SU-DHL-6 (cell line): Measurements from ENCODE around the gene SKIDA1.

Source experiments
- H2AFZ ChIP-seq: fragments of 200-600 bp; sonication (generic); 2 replicates; pipeline ENCODE4 v1.6.1; 2014; ENCODE audit warnings: low read depth, mild to moderate bottlenecking, moderate library complexity, mixed read lengths, antibody characterized with exemption, low read length; ENCODE audit not compliant: severe bottlenecking
- H3F3A ChIP-seq: fragments of 200-600 bp; shearing (Covaris generic); 2 replicates; pipeline ENCODE4 v1.6.0; 2016; ENCODE audit warnings: antibody characterized with exemption, mild to moderate bottlenecking; ENCODE audit not compliant: insufficient read depth
- H3K27ac ChIP-seq: fragments of 200-600 bp; sonication (generic); 2 replicates; pipeline ENCODE4 v1.5.1; 2016; ENCODE audit warnings: low read depth, mild to moderate bottlenecking, low read length, moderate library complexity, mixed read lengths
- H3K27me3 ChIP-seq: fragments of 200-600 bp; sonication (generic), shearing (Covaris generic); 2 replicates; pipeline ENCODE4 v1.6.0; 2014; ENCODE audit warnings: mild to moderate bottlenecking, low read length
- H3K36me3 ChIP-seq: fragments of 200-600 bp; sonication (generic); 2 replicates; pipeline ENCODE4 v1.6.1; 2014; ENCODE audit warnings: mild to moderate bottlenecking, low read length, mixed read lengths
- H3K4me2 ChIP-seq: fragments of 300-600, 200-600 bp; shearing (Covaris generic), sonication (generic); 2 replicates; pipeline ENCODE4 v1.6.0; 2014; ENCODE audit warnings: low read length, low read depth, mild to moderate bottlenecking; ENCODE audit not compliant: poor library complexity, severe bottlenecking
- H3K4me3 ChIP-seq: fragments of 200-600 bp; sonication (generic); 2 replicates; pipeline ENCODE4 v1.5.1; 2014; ENCODE audit warnings: antibody characterized with exemption, low read length, mild to moderate bottlenecking, mixed read lengths; ENCODE audit not compliant: insufficient read depth, poor library complexity, severe bottlenecking
- H3K79me2 ChIP-seq: fragments of 200-600 bp; sonication (generic); 2 replicates; pipeline ENCODE4 v1.6.1; 2014; ENCODE audit warnings: mild to moderate bottlenecking, low read length, moderate library complexity; ENCODE audit not compliant: insufficient read depth
- H3K9ac ChIP-seq: fragments of 200-600 bp; sonication (generic); 2 replicates; pipeline ENCODE4 v1.7.0; 2014; ENCODE audit warnings: mild to moderate bottlenecking, low read length
- H3K9me2 ChIP-seq: fragments of 200-600 bp; sonication (generic); replicated peaks from 2 replicates; pipeline ENCODE4 v1.6.1; 2014; ENCODE audit warnings: low read length; ENCODE audit not compliant: insufficient read depth
- H3K9me3 ChIP-seq: fragments of 200-600 bp; sonication (generic); 2 replicates; pipeline ENCODE4 v1.6.1; 2014; ENCODE audit warnings: low read length, mixed read lengths; ENCODE audit not compliant: insufficient read depth
- H4K20me1 ChIP-seq: fragments of 200-600 bp; sonication (generic); 2 replicates; pipeline ENCODE4 v1.6.1; 2014; ENCODE audit warnings: low read depth, mild to moderate bottlenecking, antibody characterized with exemption, low read length, moderate library complexity, mixed read lengths
- EZH2phosphoT487 ChIP-seq: fragments of 200-600 bp; sonication (generic), shearing (Covaris generic); conservative IDR thresholded peaks from 2 replicates; pipeline ENCODE4 v1.6.1; 2018; ENCODE audit warnings: mild to moderate bottlenecking, antibody characterized with exemption, low read length, moderate library complexity, mixed read lengths
- TF ChIP-seq, protein P1 (sequence below): fragments of 200-600 bp; sonication (generic); IDR thresholded peaks from one replicate; pipeline ENCODE4 v1.5.1; 2017; ENCODE audit warnings: antibody characterized with exemption, mild to moderate bottlenecking, low read length, moderate library complexity; ENCODE audit not compliant: insufficient read depth, poor library complexity, severe bottlenecking

The SKIDA1 gene

DNA sequence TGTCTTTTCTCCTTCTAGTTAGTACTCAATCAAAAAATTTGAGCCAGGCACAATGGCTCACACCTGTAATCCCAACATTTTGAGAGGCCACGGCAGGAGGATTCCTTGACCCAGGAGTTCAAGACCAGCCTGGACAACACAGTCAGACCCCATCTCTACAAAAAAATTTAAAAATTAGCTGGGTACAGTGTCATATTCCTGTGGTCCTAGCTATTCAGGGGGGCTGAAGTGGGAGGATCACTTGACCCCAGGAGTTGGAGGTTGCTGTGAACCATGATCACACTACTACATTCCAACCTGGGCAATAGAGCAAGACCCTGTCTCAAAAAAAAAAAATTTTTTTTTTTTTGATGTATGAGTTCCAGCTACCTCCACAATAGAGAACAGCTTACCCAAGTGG lies 57.8 kb downstream of the SKIDA1 start:
- H3K9me2 ChIP-seq = no peaks in the 10 kb centered on the region
- H3K79me2 ChIP-seq = no peaks in the 10 kb centered on the region
- H3K27me3 ChIP-seq = no peaks in the 10 kb centered on the region
- H3K27ac ChIP-seq = no peak overlapping the region
- no peaks in the 10 kb centered on the region for H3F3A ChIP-seq
- no peak overlapping the region for H2AFZ ChIP-seq
- no peak overlapping the region for H3K4me2 ChIP-seq
- H4K20me1 ChIP-seq = no peaks in the 10 kb centered on the region
- H3K9me3 ChIP-seq = no peaks in the 10 kb centered on the region
- H3K36me3 ChIP-seq = no peaks in the 10 kb centered on the region
- H3K9ac ChIP-seq = no peak overlapping the region
- H3K4me3 ChIP-seq = no peak overlapping the region
- no peak for TF ChIP-seq EZH2phosphoT487
- TF ChIP-seq, protein P1, sequence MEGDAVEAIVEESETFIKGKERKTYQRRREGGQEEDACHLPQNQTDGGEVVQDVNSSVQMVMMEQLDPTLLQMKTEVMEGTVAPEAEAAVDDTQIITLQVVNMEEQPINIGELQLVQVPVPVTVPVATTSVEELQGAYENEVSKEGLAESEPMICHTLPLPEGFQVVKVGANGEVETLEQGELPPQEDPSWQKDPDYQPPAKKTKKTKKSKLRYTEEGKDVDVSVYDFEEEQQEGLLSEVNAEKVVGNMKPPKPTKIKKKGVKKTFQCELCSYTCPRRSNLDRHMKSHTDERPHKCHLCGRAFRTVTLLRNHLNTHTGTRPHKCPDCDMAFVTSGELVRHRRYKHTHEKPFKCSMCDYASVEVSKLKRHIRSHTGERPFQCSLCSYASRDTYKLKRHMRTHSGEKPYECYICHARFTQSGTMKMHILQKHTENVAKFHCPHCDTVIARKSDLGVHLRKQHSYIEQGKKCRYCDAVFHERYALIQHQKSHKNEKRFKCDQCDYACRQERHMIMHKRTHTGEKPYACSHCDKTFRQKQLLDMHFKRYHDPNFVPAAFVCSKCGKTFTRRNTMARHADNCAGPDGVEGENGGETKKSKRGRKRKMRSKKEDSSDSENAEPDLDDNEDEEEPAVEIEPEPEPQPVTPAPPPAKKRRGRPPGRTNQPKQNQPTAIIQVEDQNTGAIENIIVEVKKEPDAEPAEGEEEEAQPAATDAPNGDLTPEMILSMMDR = no peak

DNA sequence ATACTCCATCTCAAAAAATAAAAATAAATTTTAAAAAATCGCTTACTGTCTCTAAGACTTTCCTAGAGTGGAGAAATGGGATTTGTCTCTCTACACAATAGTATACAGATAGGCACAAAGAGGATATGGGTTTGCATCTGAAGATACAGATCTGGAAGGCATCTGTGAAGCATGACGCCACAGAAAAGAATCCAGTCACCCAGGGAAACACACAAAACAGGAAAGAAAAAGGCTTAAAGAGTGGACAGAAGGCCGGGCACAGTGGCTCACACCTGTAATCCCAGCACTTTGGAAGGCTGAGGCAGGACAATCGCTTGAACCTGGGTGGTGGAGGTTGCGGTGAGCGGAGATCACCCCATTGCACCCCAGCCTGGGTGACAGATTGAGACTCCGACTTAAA lies 61.3 kb downstream of the SKIDA1 start:
- no peaks in the 10 kb centered on the region for H3K9me2 ChIP-seq
- no peaks in the 10 kb centered on the region for H3K27me3 ChIP-seq
- no peak overlapping the region for H3K9ac ChIP-seq
- TF ChIP-seq, protein P1 = no peak
- TF ChIP-seq EZH2phosphoT487 = no peak
- H4K20me1 ChIP-seq = no peaks in the 10 kb centered on the region
- H3K4me3 ChIP-seq = no peak overlapping the region
- H3K36me3 ChIP-seq = no peaks in the 10 kb centered on the region
- no peak overlapping the region for H2AFZ ChIP-seq
- H3K4me2 ChIP-seq = no peak overlapping the region
- H3F3A ChIP-seq = no peaks in the 10 kb centered on the region
- no peak overlapping the region for H3K27ac ChIP-seq
- no peaks in the 10 kb centered on the region for H3K79me2 ChIP-seq
- H3K9me3 ChIP-seq = no peaks in the 10 kb centered on the region
